ENCODE results near the gene FLVCR1.
"Not testable (repeated sequence)": the region's sequence is repeated elsewhere in the genome, so short reads cannot be mapped to it uniquely, and the experiment has no call there.

Gene FLVCR1

GRCh38 chr1:212860713-212861581 lies 2.9 kb downstream of the FLVCR1 start:
- DNase-seq = no peak

- DNase-seq = no peak
These were observed 4.1 kb downstream of the FLVCR1 start for GRCh38 chr1:212862111-212862690.

GRCh38 chr1:212863345-212863744 lies 5.3 kb downstream of the FLVCR1 start:
- DNase-seq = not testable (repeated sequence)

GRCh38 chr1:212864201-212864600 lies 6.1 kb downstream of the FLVCR1 start:
- no peak for DNase-seq

GRCh38 chr1:212867192-212867591 lies 9.1 kb downstream of the FLVCR1 start:
- DNase-seq = no peak

GRCh38 chr1:212871976-212872375 lies 13.9 kb downstream of the FLVCR1 start:
- no peak for DNase-seq

GRCh38 chr1:212873518-212873917 lies 15.4 kb downstream of the FLVCR1 start:
- no peak for DNase-seq

GRCh38 chr1:212878418-212878817 lies 20.3 kb downstream of the FLVCR1 start:
- no peak for DNase-seq

- no peak for DNase-seq
These were observed 22.0 kb downstream of the FLVCR1 start for GRCh38 chr1:212879947-212880690.

GRCh38 chr1:212884592-212884991 lies 26.5 kb downstream of the FLVCR1 start:
- DNase-seq = no peak

GRCh38 chr1:212892108-212892507 lies 34.0 kb downstream of the FLVCR1 start:
- no peak for DNase-seq

GRCh38 chr1:212899845-212900244 lies 41.8 kb downstream of the FLVCR1 start:
- no peak for DNase-seq

- DNase-seq = no peak
These were observed 43.2 kb downstream of the FLVCR1 start for GRCh38 chr1:212901290-212901689.

- no peak for DNase-seq
These were observed 44.0 kb downstream of the FLVCR1 start for GRCh38 chr1:212902054-212902453.

GRCh38 chr1:212903664-212904063 lies 45.6 kb downstream of the FLVCR1 start:
- no peak for DNase-seq

GRCh38 chr1:212908071-212908470 lies 50.0 kb downstream of the FLVCR1 start:
- not testable (repeated sequence) for DNase-seq

- no peak for DNase-seq
These were observed 50.9 kb downstream of the FLVCR1 start for GRCh38 chr1:212908971-212909370.

- no peak for DNase-seq
These were observed 51.6 kb downstream of the FLVCR1 start for GRCh38 chr1:212909652-212910063.

- DNase-seq = not testable (repeated sequence)
These were observed 52.1 kb downstream of the FLVCR1 start for GRCh38 chr1:212910213-212910612.

GRCh38 chr1:212913638-212914037 lies 55.6 kb downstream of the FLVCR1 start:
- not testable (repeated sequence) for DNase-seq

- DNase-seq = not testable (repeated sequence)
These were observed 56.0 kb downstream of the FLVCR1 start for GRCh38 chr1:212914110-212914509.

- no peak for DNase-seq
These were observed 56.7 kb downstream of the FLVCR1 start for GRCh38 chr1:212914789-212915188.

- DNase-seq = no peak
These were observed 57.4 kb downstream of the FLVCR1 start for GRCh38 chr1:212915245-212916091.

Data from stimulated activated CD4-positive, alpha-beta T cell treated with anti-CD3 and anti-CD28 coated beads, Interleukin-15, amount 100 ng/mL, for 24 hours (primary cell).